ENCODE measurements around the gene KCNMA1. TPM values are rescaled to one million over a fixed set of nuclear protein-coding genes. Genes with fewer than 3 reads are reported as not detected.
"Not testable (repeated sequence)": the region's sequence is repeated elsewhere in the genome, so short reads cannot be mapped to it uniquely, and the experiment has no call there.

KCNMA1 gene
- total RNA-seq, 1 donor from 2014 or later = 15.8 TPM

- no peak for DNase-seq (ENCODE audit: low read depth)
- TF ChIP-seq, protein P1, sequence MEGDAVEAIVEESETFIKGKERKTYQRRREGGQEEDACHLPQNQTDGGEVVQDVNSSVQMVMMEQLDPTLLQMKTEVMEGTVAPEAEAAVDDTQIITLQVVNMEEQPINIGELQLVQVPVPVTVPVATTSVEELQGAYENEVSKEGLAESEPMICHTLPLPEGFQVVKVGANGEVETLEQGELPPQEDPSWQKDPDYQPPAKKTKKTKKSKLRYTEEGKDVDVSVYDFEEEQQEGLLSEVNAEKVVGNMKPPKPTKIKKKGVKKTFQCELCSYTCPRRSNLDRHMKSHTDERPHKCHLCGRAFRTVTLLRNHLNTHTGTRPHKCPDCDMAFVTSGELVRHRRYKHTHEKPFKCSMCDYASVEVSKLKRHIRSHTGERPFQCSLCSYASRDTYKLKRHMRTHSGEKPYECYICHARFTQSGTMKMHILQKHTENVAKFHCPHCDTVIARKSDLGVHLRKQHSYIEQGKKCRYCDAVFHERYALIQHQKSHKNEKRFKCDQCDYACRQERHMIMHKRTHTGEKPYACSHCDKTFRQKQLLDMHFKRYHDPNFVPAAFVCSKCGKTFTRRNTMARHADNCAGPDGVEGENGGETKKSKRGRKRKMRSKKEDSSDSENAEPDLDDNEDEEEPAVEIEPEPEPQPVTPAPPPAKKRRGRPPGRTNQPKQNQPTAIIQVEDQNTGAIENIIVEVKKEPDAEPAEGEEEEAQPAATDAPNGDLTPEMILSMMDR (IDR thresholded peaks at IDR 0.05; ENCODE audit: insufficient read depth, low read length, severe bottlenecking) = no peak
- H3K4me3 ChIP-seq (ENCODE audit: low read depth, low read length) = no peak overlapping the region
- H3K36me3 ChIP-seq (ENCODE audit: control insufficient read depth, insufficient read depth, low read length) = no peaks in the 10 kb centered on the region
- H3K27me3 ChIP-seq (ENCODE audit: control insufficient read depth, insufficient read depth, low read length) = no peaks in the 10 kb centered on the region
- peak; percentile 68 for FAIRE-seq
Observed at GRCh38 chr10:77593771-77594470, 43.7 kb downstream of the KCNMA1 start.

- FAIRE-seq (peak; percentile 89), DNase-seq (ENCODE audit: low read depth) (peak; percentile 97)
- H3K36me3 ChIP-seq (ENCODE audit: control insufficient read depth, insufficient read depth, low read length) = no peaks in the 10 kb centered on the region
- TF ChIP-seq, protein P1 (IDR thresholded peaks at IDR 0.05; ENCODE audit: insufficient read depth, low read length, severe bottlenecking) = no peak
- no peak overlapping the region for H3K4me3 ChIP-seq (ENCODE audit: low read depth, low read length)
- no peaks in the 10 kb centered on the region for H3K27me3 ChIP-seq (ENCODE audit: control insufficient read depth, insufficient read depth, low read length)
Observed at GRCh38 chr10:77592946-77593636, 44.5 kb downstream of the KCNMA1 start.

- TF ChIP-seq, protein P1 (IDR thresholded peaks at IDR 0.05; ENCODE audit: insufficient read depth, low read length, severe bottlenecking) = no peak
- H3K27me3 ChIP-seq (ENCODE audit: control insufficient read depth, insufficient read depth, low read length) = no peaks in the 10 kb centered on the region
- FAIRE-seq = no peak
- H3K4me3 ChIP-seq (ENCODE audit: low read depth, low read length) = no peak overlapping the region
- H3K36me3 ChIP-seq (ENCODE audit: control insufficient read depth, insufficient read depth, low read length) = no peaks in the 10 kb centered on the region
- no peak for DNase-seq (ENCODE audit: low read depth)
Observed at GRCh38 chr10:77592510-77592909, 45.1 kb downstream of the KCNMA1 start.

- no peaks in the 10 kb centered on the region for H3K27me3 ChIP-seq (ENCODE audit: control insufficient read depth, insufficient read depth, low read length)
- FAIRE-seq (no peak), DNase-seq (ENCODE audit: low read depth) (no peak)
- H3K36me3 ChIP-seq (ENCODE audit: control insufficient read depth, insufficient read depth, low read length) = no peaks in the 10 kb centered on the region
- H3K4me3 ChIP-seq (ENCODE audit: low read depth, low read length) = no peak overlapping the region
- TF ChIP-seq, protein P1 (IDR thresholded peaks at IDR 0.05; ENCODE audit: insufficient read depth, low read length, severe bottlenecking) = no peak
Observed at GRCh38 chr10:77591238-77591880, 46.2 kb downstream of the KCNMA1 start.

DNA sequence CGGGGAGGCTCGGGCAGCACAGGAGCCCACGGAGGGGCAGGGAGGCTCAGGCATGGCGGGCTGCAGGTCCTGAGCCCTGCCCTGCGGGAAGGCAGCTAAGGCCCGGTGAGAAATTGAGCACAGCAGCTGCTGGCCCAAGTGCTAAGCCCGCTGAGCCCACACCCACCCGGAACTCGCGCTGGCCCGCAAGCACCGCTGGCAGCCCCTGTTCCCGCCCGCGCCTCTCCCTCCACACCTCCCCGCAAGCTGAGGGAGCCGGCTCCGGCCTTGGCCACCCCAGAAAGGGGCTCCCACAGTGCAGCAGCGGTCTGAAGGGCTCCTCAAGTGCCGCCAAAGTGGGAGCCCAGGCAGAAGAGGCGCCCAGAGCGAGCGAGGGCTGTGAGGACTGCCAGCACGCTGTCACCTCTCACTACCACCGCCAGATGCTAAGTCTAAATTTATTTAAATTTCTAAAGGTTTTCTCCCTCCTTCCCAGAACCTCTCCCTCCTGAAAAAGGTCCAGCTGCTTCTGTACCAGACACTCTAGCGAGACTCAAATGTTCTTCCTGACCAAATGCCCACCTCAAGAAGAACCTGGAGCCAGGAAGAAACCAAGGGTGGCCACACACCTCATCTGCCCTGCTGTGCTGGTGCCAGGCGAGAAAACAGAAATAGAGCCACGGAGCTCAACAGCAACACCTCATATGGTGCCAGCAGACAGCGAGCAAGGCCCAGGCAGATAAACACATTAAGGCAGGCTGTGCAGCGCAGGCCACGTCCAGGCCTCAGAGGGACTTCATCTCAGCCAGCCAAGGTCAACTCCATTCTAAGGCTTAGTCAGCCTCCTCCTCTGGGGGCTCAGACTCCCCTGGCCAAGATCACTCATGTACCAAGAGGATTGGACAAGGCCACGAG lies 47.0 kb downstream of the KCNMA1 start:
- FAIRE-seq (no peak), DNase-seq (ENCODE audit: low read depth) (no peak)
- H3K27me3 ChIP-seq (ENCODE audit: control insufficient read depth, insufficient read depth, low read length) = no peaks in the 10 kb centered on the region
- no peaks in the 10 kb centered on the region for H3K36me3 ChIP-seq (ENCODE audit: control insufficient read depth, insufficient read depth, low read length)
- TF ChIP-seq, protein P1 (IDR thresholded peaks at IDR 0.05; ENCODE audit: insufficient read depth, low read length, severe bottlenecking) = no peak
- no peak overlapping the region for H3K4me3 ChIP-seq (ENCODE audit: low read depth, low read length)

GRCh38 chr10:77589703-77590102 lies 47.9 kb downstream of the KCNMA1 start:
- not testable (repeated sequence) for H3K4me3 ChIP-seq (ENCODE audit: low read depth, low read length); H3K27me3 ChIP-seq (ENCODE audit: control insufficient read depth, insufficient read depth, low read length); FAIRE-seq; DNase-seq (ENCODE audit: low read depth); H3K36me3 ChIP-seq (ENCODE audit: control insufficient read depth, insufficient read depth, low read length)

Data from bronchial epithelial cell (primary cell).